ENCODE measurements around the gene VANGL1. TPM values are rescaled to one million over a fixed set of nuclear protein-coding genes. Genes with fewer than 3 reads are reported as not detected.

The VANGL1 gene
- total and polyA plus RNA-seq, 2 of the 8 experiments (the other 6 are each of a cell fraction or from before 2014, with no cell fraction given) = 9.4 to 13.4 TPM

GRCh38 chr1:115714572-115715141, 72.9 kb downstream of the VANGL1 start:
- no peaks in the 10 kb centered on the region for H3K79me1 ChIP-seq (ENCODE audit: low read depth, low read length)
- H3K79me2 ChIP-seq (ENCODE audit: control insufficient read depth in 1 of 2, insufficient read depth in 2 of 2, low read length in 2 of 2) = no peaks in the 10 kb centered on the region
- no peak overlapping the region; a peak in 1 of 4 replicates for H3K4me2 ChIP-seq (ENCODE audit: insufficient read depth in 1 of 2, low read depth in 2 of 2, low read length in 2 of 2)
- no peak overlapping the region for H3K27ac ChIP-seq (ENCODE audit: low read depth, low read length)
- ChIA-PET POLR2A (ENCODE audit: partially characterized antibody) (no interaction called here), CTCF (ENCODE audit: partially characterized antibody) (interaction anchor here (0.6 to 18.6 kb wide), 13 partner anchors 8 to 267 kb away, joined by 3 to 370 read pairs (median 6); partner anchors contain the start of gene CASQ2)
- no peak overlapping the region for H2BK20ac ChIP-seq (ENCODE audit: low read length)
- no peak overlapping the region for H3K4me3 ChIP-seq (ENCODE audit: extremely low read depth in 1 of 4, insufficient read depth in 2 of 4, low read depth in 3 of 4, low read length in 4 of 4)
- H4K91ac ChIP-seq (replicated peaks; ENCODE audit: insufficient read length, low read length) = no peak overlapping the region
- no peak overlapping the region for H2BK120ac ChIP-seq (replicated peaks; ENCODE audit: low read depth, low read length)
- no peak overlapping the region for H2BK15ac ChIP-seq (ENCODE audit: low read length)
- no peak for DNase-seq (ENCODE audit: low read depth in 1 of 2, low spot score in 2 of 2)
- H3K4me1 ChIP-seq (replicated peaks in 1 of 4; ENCODE audit: control insufficient read depth in 3 of 4, insufficient read depth in 4 of 4, low read length in 3 of 4) = peaks cover 0 to 4% (median 0%) of the 10 kb centered on the region in 4 experiments; a peak in 3 of 7 replicates
- no peak overlapping the region for H3K14ac ChIP-seq (ENCODE audit: insufficient read length)
- H2BK12ac ChIP-seq (ENCODE audit: low read depth, low read length) = no peak overlapping the region
- H4K8ac ChIP-seq (ENCODE audit: extremely low read depth, insufficient read depth, low read length) = no peak overlapping the region
- H2AFZ ChIP-seq (ENCODE audit: low read length) = no peak overlapping the region
- H3K23ac ChIP-seq (ENCODE audit: insufficient read length) = no peak overlapping the region
- no peak overlapping the region for H4K5ac ChIP-seq (ENCODE audit: insufficient read length, low read depth, low read length)
- peak; percentile 32 for FAIRE-seq
- no peaks in the 10 kb centered on the region for H3K9me3 ChIP-seq (ENCODE audit: insufficient read depth in 2 of 2, low read depth in 1 of 2, low read length in 1 of 2)
- H4K20me1 ChIP-seq (replicated peaks in 1 of 2; ENCODE audit: control insufficient read depth in 1 of 2, insufficient read depth in 2 of 2, low read length in 2 of 2) = no peaks in the 10 kb centered on the region
- WGBS, 2 experiments (ENCODE audit: extremely low coverage in 1 of 2, insufficient coverage in 1 of 2, insufficient read length in 1 of 2, insufficient replicate concordance in 2 of 2, low coverage in 1 of 2, low lambda C conversion rate in 2 of 2, missing lambda C conversion rate in 1 of 2) = 100% methylated on average over 1 of the region's 1 CpG; no CpG with 5 or more reads in 1 of the 2 experiments
- H2BK5ac ChIP-seq (ENCODE audit: low read depth, low read length) = no peak overlapping the region
- no peaks in the 10 kb centered on the region for H3K27me3 ChIP-seq (replicated peaks in 1 of 4; ENCODE audit: control insufficient read depth in 3 of 4, extremely low read depth in 1 of 4, insufficient read depth in 3 of 4, low read length in 3 of 4)
- H3K18ac ChIP-seq (ENCODE audit: extremely low read depth, low read length) = no peak overlapping the region
- H3K9ac ChIP-seq (replicated peaks in 1 of 4; ENCODE audit: extremely low read depth in 1 of 4, low read depth in 3 of 4, low read length in 3 of 4) = no peak overlapping the region
- H3K4ac ChIP-seq (replicated peaks; ENCODE audit: insufficient read length, low read depth, low read length) = no peak overlapping the region
- H2AK5ac ChIP-seq (ENCODE audit: low read depth, low read length) = no peak overlapping the region
- H3K36me3 ChIP-seq (ENCODE audit: control insufficient read depth in 2 of 4, insufficient read depth in 4 of 4, low read length in 3 of 4) = no peaks in the 10 kb centered on the region
- TF ChIP-seq ATF3 (IDR thresholded peaks at IDR 0.05; ENCODE audit: insufficient read depth, low read depth, low read length) (no peak), CTBP2 (IDR thresholded peaks at IDR 0.05; ENCODE audit: borderline replicate concordance, insufficient read depth, insufficient read length, low read length) (no peak), SP1 (IDR thresholded peaks at IDR 0.05; ENCODE audit: low read depth, low read length) (0 out of 2 replicates have a peak, but pooled peaks have one; percentile 43), RBBP5 (IDR thresholded peaks at IDR 0.05; ENCODE audit: borderline replicate concordance, low read depth, low read length) (peak; percentile 59; the same call in 1 of the 2 replicates), ASH2L (IDR thresholded peaks at IDR 0.05; ENCODE audit: low read length) (peak; percentile 70), YY1 (IDR thresholded peaks at IDR 0.05; ENCODE audit: low read depth, low read length) (no peak)
- TF ChIP-seq, protein P1, sequence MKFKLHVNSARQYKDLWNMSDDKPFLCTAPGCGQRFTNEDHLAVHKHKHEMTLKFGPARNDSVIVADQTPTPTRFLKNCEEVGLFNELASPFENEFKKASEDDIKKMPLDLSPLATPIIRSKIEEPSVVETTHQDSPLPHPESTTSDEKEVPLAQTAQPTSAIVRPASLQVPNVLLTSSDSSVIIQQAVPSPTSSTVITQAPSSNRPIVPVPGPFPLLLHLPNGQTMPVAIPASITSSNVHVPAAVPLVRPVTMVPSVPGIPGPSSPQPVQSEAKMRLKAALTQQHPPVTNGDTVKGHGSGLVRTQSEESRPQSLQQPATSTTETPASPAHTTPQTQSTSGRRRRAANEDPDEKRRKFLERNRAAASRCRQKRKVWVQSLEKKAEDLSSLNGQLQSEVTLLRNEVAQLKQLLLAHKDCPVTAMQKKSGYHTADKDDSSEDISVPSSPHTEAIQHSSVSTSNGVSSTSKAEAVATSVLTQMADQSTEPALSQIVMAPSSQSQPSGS (IDR thresholded peaks at IDR 0.05; ENCODE audit: low read length) = no peak
- H3K23me2 ChIP-seq (ENCODE audit: low read depth, low read length) = no peaks in the 10 kb centered on the region
- no peak overlapping the region for H3K56ac ChIP-seq (replicated peaks; ENCODE audit: insufficient read length, low read depth, low read length)

Data from H1 (cell line).